Measurements from ENCODE around the gene POLRMT.
A peak's percentile ranks its signal among the peaks of the same experiment; 100 is the strongest.

Gene POLRMT

GRCh38 chr19:678791-679388 lies 45.6 kb upstream of the POLRMT start:
- no peak for TF ChIP-seq CTCF (IDR thresholded peaks at IDR 0.05; ENCODE audit: control insufficient read depth, insufficient read depth, low read depth, low read length, missing control alignments)
- no peak for DNase-seq (ENCODE audit: low read depth)
- peak overlapping the region; percentile 52 for H3K4me3 ChIP-seq (ENCODE audit: control insufficient read depth, low read depth, low read length)

GRCh38 chr19:677601-678436 lies 44.5 kb upstream of the POLRMT start:
- peak overlapping the region; percentile 80 for H3K4me3 ChIP-seq (ENCODE audit: control insufficient read depth, low read depth, low read length)
- no peak for TF ChIP-seq CTCF (IDR thresholded peaks at IDR 0.05; ENCODE audit: control insufficient read depth, insufficient read depth, low read depth, low read length, missing control alignments)
- DNase-seq (ENCODE audit: low read depth) = no peak

GRCh38 chr19:677201-677600 lies 43.9 kb upstream of the POLRMT start:
- H3K4me3 ChIP-seq (ENCODE audit: control insufficient read depth, low read depth, low read length) = peak overlapping the region; percentile 80
- DNase-seq (ENCODE audit: low read depth) = peak; percentile 25

GRCh38 chr19:676339-677105 lies 43.2 kb upstream of the POLRMT start, which contains the start of gene FSTL3:
TSS of gene FSTL3 (plus strand) at chr19:676392. CDS start at chr19:676424, 32 bp downstream.
- H3K4me3 ChIP-seq (ENCODE audit: control insufficient read depth, low read depth, low read length) = peak within 1 kb of the TSS; percentile 80
- no peak for DNase-seq (ENCODE audit: low read depth)
- TF ChIP-seq CTCF (IDR thresholded peaks at IDR 0.05; ENCODE audit: control insufficient read depth, insufficient read depth, low read depth, low read length, missing control alignments) = no peak

More at GRCh38 chr19:677201-677600, 43.9 kb upstream of the POLRMT start:
- no peak for TF ChIP-seq CTCF (IDR thresholded peaks at IDR 0.05; ENCODE audit: control insufficient read depth, insufficient read depth, low read depth, low read length, missing control alignments)

- DNase-seq (ENCODE audit: low read depth) = no peak
- TF ChIP-seq CTCF (IDR thresholded peaks at IDR 0.05; ENCODE audit: control insufficient read depth, insufficient read depth, low read depth, low read length, missing control alignments) = no peak
- H3K4me3 ChIP-seq (ENCODE audit: control insufficient read depth, low read depth, low read length) = peak overlapping the region; percentile 80
Observed at GRCh38 chr19:676007-676338, 42.6 kb upstream of the POLRMT start.

- no peak for TF ChIP-seq CTCF (IDR thresholded peaks at IDR 0.05; ENCODE audit: control insufficient read depth, insufficient read depth, low read depth, low read length, missing control alignments)
Observed at GRCh38 chr19:674282-675151, 41.2 kb upstream of the POLRMT start.

More at GRCh38 chr19:674282-675151, 41.2 kb upstream of the POLRMT start:
- H3K4me3 ChIP-seq (ENCODE audit: control insufficient read depth, low read depth, low read length) = no peak overlapping the region
- DNase-seq (ENCODE audit: low read depth) = no peak

Measured in AG09309 (cell line).